Fibroblast of skin of back (primary cell): ENCODE measurements around the gene PHF14.

ENCODE experiments used
- DNase-seq: peaks from one replicate; pipeline ENCODE4 v3.0.0-alpha.2; 2013

PHF14 gene

DNA sequence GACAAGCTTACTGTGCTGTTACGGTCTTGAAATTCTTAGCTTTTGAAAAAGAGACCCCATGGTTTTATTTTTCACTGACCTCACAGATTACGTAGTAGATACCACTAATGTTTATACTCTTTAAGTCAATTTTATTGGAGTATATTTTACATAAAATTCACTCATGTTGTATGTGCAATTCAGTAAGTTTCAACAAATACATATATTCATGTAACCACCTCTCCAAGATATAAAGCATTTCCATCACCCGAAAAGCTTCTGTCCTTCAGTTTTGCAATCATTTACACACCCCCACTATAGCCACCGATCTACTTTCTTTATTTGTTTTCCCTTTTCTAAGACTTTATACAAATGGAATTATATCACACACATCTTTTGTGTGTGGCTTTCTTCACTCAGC is 199.2 kb downstream of the PHF14 start:
- DNase-seq, result no peak

DNA sequence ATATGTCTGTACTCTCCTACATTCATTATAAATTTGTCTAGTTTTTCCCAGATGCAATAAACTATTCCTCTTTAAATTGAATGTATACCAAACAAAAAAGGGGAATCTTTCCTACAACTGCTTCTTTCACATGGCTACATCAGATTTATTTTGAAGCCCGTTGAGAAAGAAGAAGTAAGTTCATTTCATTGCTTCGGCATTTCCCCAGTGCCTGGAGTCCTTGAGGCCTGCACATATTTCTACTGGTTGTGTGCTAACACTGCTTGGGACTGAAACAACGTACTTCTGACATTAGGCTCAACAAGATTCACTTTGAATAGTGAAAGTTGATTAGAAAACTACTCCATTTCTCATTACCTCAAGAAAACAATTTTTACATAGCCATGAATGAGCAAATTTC is 201.7 kb downstream of the PHF14 start:
- no peak for DNase-seq

DNA sequence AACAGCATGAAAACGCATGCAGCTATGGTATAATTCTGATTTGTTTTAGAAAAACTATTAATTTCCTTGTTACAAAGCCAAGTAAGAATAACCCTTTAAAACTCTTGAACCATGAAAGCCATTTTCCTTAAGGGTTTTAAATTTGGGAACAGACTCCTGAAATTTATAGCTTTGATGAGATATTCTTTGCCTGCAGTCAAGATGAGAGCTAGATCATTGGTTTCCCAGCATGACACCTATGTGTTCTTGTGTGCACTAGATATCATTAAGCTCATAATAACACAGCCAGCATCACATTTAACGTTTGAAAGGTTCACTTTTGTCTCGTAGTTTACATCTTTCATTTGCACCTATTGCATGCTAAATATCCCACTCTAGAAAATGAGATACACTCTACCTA is 202.2 kb downstream of the PHF14 start:
- no peak for DNase-seq

DNA sequence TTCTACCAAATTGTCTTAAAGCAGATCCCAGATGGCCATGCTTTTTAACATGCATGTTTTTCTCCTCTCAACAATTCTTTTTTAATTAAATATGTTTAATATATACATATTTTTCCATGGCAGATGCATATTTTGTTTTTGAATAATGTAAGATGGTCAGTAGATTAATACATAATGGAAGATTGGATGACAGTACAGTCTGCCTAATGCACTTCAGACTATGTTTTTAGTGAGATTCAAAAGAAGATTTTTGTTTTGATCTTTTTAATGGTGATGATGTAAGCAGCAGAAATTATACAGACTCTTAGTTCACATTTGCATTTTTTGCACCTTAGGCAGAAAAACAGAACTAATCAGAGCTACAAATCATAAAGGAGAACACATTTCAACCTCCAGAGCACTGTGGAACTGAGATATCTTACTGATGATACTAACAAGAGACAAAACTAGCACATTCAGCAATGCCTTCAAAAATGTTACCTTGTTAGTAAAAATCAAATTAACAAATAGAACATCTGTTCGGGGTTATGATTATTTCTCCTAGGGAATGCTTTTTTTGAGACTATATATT is 203.4 kb downstream of the PHF14 start:
- DNase-seq, result no peak

DNA sequence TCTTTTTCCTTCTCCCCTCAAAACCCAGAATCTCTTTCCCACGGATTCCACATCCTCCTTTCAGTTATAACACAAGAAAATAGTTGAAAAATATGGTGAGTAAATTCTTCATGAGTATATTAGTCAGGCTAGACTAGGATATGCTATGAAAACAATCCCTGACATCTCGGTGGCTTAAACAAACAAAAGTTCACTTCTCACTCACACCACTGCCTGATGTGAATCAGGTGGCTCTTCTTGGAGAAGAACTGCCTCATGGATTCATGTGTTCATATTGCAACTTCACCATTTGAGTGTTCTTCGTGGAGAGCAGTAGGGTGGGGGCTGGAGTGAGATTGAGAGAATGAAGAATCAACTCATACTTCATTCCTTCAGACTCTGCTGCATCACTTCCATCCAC is 204.1 kb downstream of the PHF14 start:
- DNase-seq, result peak; percentile 79

DNA sequence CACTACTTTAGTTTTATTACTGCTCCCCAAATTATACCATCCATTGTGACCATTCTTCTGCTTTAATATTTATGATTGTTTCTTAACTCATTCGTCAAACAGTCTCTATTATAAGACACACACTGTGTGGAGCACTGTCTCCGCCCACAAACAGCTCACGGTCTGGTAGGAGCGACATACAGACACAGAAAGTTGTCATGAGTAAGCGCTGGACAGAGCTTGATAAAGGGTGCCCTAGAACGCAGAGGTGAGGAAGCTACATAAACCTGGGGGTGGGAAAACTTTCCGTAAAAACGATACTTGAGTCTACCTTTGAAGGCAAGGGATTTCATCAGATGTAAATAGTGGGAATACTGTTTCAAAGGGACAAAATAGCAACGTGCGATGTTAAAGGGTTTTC is 207.9 kb downstream of the PHF14 start:
- DNase-seq, result no peak

DNA sequence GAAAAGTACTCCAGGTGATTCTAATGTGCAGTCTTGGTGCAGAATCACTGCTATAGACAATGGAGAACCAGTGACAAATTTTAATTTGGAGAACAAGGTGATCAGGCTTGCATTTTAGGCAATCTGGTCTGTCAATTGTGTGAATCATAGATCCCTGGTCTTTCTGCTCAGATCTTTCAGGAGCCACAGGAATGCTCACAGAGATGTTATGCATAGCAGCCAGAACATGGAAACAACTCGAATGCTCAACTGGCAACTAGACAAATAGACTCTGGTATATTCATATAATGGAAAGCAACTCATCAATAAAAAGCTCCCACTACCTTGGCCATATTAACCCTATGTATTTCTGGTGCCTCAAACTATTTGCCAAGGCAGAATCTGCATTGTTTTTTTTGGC is 209.1 kb downstream of the PHF14 start:
- DNase-seq, result peak; percentile 58

DNA sequence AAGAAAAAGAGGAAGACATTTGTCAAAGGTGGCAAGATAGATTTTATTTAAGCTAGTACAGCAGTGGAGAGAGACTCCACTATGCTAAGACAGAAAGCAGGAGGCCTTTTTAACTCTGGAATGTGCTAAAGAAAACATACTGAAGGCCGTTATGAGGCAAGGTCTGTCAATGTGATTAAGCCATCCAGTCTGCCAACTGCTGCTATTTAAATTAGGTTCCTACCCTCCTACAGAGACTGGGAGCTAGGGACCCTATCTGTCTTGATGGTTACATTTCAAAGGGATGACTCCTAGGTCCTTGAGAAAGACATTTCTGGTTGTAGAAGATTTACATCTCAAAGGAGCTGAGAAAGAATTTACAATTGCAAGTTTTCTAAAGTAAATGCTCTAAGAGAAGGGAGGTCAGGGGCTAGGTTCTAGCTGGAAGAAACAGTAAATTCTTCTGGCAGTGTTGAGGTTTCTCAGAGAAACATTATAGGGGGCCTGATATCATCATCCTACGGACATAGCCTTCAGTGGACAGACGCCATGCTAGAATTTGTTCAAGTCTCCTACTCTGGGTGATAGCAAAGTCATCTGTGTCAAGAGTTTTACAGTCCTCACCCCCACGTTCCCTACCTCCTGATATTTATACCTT is 211.6 kb downstream of the PHF14 start:
- peak; percentile 57 for DNase-seq

DNA sequence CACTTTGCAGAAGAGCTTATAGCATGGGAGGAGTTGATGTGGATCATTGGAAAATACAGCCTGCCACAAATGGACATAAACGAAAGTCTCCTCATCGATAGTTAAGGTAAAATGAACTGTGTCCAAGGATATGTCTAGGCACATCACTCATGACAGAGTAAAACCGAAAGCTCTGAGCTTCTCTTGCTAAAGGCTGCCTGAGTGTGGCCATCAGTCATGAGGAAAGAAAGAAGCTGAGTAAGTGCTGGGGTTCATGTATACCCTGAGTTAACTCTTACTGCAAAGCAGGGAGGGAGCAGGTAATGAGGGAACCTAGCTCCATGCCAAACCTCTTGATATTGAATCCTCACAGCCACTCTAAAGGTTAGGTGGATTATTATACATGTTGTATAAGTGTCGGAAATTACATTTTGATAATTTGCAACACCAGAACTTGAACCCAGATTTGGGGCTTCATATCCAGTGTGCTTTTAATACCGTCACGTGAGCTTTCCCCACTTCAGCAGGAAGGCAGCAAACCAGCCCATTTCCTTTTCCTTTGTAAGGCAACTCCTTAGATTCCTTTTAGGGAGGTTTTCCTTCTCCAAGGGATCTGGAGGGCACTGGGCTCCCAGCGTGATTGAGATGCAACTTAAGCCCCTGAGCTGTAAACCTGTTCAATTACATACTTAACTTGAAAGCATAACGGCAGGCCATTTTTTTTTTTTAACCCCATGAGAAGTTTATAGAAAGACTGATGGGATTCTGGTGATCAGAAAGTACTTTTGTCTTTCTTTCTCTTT is 215.0 kb downstream of the PHF14 start:
- no peak for DNase-seq

DNA sequence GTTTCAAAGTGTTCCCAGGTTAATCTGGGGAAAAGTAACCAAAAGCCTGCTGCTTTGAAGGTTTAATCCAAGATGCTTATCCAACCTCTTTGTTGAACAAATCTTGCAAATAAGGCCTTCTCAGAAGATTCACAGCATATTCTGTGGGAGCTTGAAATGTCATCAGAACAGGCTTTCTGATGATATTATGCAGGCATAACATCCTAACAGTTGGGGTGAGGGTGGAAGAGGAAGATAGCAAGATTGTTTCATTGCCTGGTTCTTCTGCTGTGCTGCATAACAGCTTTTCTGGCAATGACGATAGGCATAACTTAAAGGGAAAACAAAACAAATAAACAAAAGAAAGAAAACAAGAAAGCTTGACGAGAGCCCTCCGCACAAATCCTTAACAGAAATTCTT is 217.4 kb downstream of the PHF14 start:
- no peak for DNase-seq

DNA sequence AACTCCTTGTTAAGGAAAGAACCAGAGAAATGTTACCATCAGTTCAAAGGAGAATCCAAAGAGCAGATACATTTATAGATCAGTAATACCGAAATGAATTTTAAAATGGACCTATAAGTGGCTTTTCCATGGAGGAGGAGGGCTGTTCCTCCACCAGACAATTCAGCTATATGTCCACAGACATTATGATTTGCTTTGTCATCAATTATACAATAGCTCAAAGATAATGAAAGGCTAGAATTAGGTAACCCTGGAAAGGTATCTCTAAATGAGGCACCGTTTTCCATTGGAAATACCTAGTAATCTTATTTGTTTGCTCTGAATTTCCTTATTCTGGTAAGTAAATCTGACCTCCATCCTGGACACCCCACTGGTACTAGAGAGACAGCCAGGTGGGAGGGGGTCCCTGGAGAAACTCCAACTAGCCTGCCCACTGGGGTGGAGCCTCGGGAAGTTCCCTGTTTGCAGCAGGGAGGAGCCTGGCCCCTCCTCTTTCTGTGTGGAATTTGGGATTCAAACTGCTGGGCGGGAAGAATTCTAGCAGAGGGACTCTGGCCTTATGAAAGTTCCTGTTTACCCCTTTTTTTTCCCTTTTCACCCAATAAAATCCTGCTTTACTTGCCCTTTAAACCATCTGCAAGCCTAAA is 218.0 kb downstream of the PHF14 start:
- DNase-seq, result no peak

DNA sequence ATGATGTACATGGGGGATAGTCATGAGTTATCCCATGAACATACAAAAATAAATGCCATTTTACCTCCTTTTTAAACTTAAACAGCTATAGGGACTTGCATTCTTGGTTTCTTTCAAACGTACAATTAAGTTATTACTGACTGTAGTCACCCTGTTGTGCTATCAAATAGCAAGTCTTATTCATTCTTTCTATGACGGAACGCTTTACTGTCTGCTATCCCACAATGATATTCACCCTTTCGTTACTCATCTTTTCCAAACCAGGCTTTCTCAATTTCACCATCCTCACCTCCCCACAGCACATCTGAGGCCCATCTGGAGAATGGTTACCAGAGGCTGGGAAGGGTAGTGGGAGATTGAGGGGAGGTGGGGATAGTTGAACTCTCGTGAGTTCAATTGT is 218.8 kb downstream of the PHF14 start:
- peak; percentile 66 for DNase-seq

DNA sequence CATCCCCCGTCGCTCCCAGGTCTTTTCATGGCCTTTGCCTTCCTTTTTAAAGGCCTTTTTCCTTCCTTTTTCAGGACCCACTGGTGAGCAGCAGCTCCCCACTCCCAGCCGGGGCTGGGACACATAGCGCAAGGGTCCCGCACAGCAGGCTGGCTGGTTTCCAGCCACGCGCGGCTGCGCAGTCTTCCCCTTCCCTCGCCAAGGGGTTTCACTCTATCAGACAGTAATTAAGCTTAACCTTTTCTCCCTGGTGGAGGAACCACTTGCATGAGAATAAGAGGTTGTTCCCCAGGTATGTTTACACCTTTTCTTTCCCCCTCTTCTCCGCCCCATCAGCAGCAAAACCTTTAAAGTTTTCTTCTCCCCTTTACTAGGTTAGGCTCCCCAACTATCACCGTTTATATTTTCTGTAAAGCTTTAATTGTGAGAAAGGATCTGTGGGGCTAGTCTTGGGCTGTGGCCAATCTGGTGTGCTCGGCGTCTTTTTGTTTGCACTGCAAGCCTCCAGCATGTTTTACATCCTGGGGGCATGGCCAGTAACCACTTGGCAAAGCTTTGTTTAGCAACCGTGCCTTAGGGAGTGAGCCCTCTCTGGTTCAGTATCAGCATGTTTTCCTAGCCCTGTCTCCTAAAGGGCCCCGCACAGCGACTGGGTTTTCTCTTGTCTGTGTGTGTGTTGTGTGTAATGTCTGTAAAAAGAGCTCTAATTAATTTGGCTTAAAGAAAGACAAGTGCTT is 219.6 kb downstream of the PHF14 start:
- peak; percentile 44 for DNase-seq

DNA sequence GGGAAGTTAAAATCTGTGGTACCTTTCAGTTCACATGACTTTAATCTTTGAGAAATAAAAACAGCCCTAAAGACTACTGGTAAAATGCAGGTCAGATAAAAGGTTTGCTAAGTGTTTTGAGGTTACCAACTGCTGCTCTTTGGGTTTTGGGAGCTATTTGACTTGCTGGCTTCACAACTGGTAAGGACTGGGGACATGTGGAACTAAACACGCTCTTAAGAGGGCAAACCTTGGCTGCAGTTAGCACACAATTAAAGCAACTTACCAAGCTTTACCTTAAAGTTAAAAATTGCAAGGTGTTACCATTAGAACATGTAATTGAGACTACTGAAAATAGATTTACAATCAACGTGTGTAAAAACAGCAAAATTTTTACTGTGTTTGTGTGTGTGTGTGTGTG is 220.2 kb downstream of the PHF14 start:
- DNase-seq, result no peak

DNA sequence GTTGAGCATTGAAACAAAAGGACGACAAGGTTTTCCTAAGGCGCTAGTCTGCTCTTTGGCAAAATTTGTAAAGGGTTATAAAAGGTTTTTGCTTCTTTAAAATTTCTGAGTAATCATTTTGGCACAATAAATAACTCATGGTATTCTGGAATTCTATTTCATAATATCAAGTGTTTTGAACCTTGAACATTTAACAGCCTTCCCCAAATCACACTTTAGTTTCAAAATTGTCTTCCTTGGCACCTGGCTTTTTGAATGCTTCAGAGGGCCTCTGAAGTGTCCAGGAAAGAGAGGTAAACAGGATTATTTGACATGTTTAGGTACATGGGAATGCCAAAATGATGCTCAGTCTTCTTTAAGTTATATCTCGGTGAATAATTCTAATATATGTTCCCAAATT is 220.8 kb downstream of the PHF14 start:
- no peak for DNase-seq

DNA sequence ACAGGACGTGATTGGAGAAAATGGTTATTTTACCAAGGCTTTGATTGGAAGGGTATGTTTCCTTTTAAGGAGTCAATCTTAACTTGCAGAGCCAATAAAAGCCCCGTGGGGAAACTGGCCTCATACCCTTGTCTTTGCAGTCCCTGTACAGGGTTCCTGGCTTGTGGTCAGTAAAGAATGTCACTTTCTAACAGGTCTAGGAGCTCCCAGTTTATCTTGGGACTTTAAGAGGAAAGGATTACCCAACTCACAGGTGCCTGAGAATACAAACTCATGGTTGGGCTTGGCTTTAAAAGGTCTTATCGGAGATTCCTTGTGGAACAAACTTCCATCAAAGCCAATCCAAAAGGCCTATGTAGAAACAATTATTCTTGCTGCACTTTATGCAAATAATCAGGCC is 221.8 kb downstream of the PHF14 start:
- no peak for DNase-seq

DNA sequence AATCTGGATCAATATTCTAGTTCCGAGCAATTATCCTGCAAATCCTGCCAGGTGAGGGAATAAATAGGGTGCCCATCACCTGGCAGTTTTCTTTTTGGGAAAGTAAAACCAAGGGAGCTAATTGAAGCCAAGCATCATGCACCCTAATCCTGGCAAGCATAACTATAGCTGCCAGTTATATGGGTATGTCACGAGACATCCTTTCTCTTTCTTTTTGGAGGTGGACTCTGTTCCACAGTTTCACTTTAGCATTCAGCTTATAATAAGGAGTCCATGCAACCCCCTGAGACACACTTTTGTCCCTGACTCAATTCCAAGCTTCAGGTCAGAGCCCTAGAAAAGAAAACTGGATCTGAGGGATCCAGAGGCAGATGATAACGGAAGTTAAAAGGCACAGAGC is 222.5 kb downstream of the PHF14 start:
- no peak for DNase-seq

DNA sequence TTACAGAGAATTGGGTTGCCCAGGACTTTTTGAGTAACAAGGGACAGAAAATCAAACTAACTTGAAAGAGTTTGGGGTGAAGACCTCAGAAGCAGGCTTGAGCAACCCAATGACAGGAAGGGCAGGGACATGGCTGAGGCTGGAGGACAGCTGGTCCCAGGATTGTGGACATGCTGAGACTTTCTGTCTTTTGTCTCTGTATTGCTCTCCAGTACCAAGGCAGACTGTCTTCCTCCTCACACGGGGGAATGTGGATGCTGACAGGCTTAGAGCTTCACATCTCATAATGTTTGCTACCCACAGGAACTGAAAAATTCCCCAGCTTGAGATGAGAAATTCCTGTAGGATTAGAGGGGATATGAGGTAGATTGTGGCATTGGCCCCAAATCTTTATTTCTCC is 229.6 kb downstream of the PHF14 start:
- no peak for DNase-seq

DNA sequence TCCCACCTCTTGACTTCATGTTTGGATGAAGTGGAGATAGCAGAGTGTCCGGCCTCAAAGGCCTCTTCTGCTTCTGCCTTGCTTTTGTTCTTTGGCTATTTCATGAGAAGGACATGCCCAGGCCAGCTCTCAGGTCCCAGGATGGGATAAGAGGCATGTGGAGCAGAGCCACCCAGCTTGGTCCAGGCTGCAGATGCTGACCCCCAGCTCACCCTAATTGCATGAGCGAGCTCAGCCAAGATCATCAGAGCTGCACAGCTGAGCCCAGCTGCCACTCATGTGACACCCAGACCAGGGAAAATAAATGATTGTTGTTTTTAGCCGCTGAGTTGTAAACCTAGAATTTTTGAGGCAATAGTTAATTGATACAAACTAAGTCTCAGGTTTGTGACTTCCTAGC is 230.0 kb downstream of the PHF14 start:
- no peak for DNase-seq

DNA sequence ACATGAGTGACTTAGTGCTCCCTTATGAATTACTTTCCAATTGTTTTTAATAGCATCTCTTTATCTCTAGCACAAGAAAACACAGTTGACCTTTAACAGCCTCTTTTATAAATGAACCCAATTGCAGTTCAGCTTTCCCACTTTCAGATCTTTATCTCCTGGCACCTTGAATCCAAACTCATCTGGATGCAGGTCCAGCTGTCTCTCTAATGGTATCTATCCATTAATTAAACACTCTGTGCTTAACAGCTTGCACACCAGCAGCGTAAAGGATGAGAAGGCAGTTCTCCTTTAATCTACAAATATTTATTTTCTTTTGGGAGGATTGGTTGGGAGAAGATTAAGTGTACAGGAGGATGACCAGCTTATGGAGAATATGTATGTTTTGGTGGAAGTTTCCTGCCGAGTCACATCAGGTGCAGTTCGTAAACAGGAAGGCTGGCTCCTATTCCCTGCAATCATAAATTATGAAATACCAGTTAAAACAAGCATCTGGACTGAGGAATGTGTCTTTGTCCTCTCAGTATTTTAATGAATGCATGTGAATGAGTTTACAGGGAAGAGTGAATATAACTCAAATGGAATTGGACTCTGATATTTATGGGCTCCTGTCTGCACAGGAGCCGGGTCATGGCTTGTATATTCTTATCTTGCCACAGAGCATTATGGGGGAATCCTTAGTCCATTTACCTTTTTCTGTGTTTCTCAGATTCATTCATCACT is 232.7 kb downstream of the PHF14 start:
- DNase-seq, result no peak

DNA sequence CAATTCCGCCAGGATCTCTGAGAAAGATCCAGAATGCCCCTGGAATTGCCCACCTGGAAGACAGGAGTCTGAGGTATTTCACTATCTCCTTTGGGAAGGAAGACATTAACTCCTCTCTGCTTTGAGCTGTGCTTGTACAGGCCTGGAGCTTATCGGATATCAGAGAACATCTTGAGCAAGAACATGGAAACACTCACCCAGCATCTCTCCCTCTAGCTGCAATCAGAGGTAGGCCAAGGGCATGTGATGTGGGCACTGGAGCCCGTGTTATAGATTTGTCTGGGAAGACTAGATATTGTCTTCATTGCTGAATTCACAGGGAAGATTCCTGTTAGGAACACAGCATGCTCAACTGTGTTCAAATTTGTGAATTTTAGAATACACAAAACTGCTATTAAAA is 233.9 kb downstream of the PHF14 start:
- no peak for DNase-seq

DNA sequence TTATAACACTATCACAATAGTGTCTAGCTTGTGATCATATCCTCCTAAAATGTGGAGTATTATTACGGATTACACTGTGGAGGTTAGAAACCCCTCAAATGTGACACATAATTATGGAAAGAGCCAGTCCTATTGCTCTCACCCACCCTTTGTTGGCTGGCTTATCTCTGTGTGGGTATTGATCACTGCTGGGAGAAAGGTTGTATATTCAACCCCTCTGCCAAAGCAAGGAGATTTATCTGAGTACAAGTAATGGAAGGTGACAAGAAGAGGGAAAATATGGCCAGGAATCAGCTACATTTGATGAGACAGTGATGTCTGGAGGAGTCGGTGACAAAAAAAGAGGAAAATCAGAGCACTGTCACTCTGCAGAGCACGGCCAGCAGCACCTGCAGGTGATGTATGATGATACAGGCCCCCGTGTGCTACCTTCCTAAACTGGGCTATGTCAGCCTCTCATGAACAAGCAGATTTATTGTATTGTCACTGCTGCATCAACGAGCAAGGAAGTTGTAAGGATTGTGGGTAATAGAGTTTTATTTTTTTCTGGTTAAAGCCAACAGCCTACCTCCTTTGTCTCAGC is 235.3 kb downstream of the PHF14 start:
- DNase-seq, result no peak
